Naive thymus-derived CD4-positive, alpha-beta T cell (primary cell): ENCODE measurements around the gene OR5M10. TPM values are rescaled to one million over a fixed set of nuclear protein-coding genes. Genes with fewer than 3 reads are reported as not detected.

Source experiments
- ATAC-seq: fragments of 150-1000 bp; cut with Tn5 transposase; 2 replicates; pipeline ENCODE4 v1.10.0; 2021; ENCODE audit warnings: mild to moderate bottlenecking, moderate library complexity
- CTCF ChIA-PET: fragments of 350-600 bp; sonication (Branson Sonifier 250); formaldehyde crosslinking; loops from one replicate; lab custom pipeline; 2021; ENCODE audit warnings: antibody characterized with exemption; lab: Charles Lee
- POLR2A ChIA-PET: fragments of 350-600 bp; sonication (Branson Sonifier 250); formaldehyde crosslinking; loops from one replicate; lab custom pipeline; 2021; ENCODE audit warnings: antibody characterized with exemption, inconsistent platforms; lab: Charles Lee
- DNase-seq, 9 donors: peaks; one replicate each; pipeline versions ENCODE4 v3.0.0 to v3.0.0-alpha.2; 2020 to 2022; ENCODE audit warnings: mixed read lengths in 1 of 9
- H3K27ac ChIP-seq: one replicate; pipeline ENCODE4 v1.7.0; 2013; ENCODE audit warnings: mild to moderate bottlenecking, low read depth, low read length, moderate library complexity
- H3K27me3 ChIP-seq, 2 donors: one replicate each; pipeline ENCODE4 v1.7.0; 2013; ENCODE audit warnings: low read length in 2 of 2, mild to moderate bottlenecking in 2 of 2, moderate library complexity in 2 of 2; ENCODE audit not compliant: control insufficient read depth in 2 of 2, insufficient read depth in 2 of 2
- H3K36me3 ChIP-seq, 3 experiments: 1 replicate in 2 of 3; 2 replicates in 1 of 3; pipeline ENCODE4 v1.7.0; 2013; ENCODE audit warnings: low read length in 3 of 3, mild to moderate bottlenecking in 3 of 3, moderate library complexity in 1 of 3; ENCODE audit not compliant: insufficient read depth in 3 of 3, control insufficient read depth in 2 of 3
- H3K4me1 ChIP-seq, 2 donors: one replicate each; pipeline ENCODE4 v1.7.0; 2013; ENCODE audit warnings: low read length in 2 of 2, mild to moderate bottlenecking in 2 of 2, moderate library complexity in 1 of 2; ENCODE audit not compliant: control insufficient read depth in 2 of 2, insufficient read depth in 2 of 2
- H3K4me3 ChIP-seq: 2 replicates; pipeline ENCODE4 v1.7.0; 2013; ENCODE audit warnings: mild to moderate bottlenecking, low read length
- H3K9me3 ChIP-seq, 3 experiments: 1 replicate in 2 of 3; 2 replicates in 1 of 3; pipeline ENCODE4 v1.7.0; 2013; ENCODE audit warnings: low read length in 3 of 3; ENCODE audit not compliant: control insufficient read depth in 2 of 3
- H3K27ac Mint-ChIP-seq, 9 donors: one replicate each; pipeline ENCODE4 v1.8.0; 2020 to 2022; ENCODE audit warnings: mixed read lengths in 9 of 9, mild to moderate bottlenecking in 8 of 9, moderate library complexity in 5 of 9, inconsistent platforms in 2 of 9
- H3K27me3 Mint-ChIP-seq, 5 donors: one replicate each; pipeline ENCODE4 v1.8.0; 2021 to 2022; ENCODE audit warnings: mixed read lengths in 5 of 5, mild to moderate bottlenecking in 1 of 5
- H3K36me3 Mint-ChIP-seq, 5 donors: one replicate each; pipeline ENCODE4 v1.8.0; 2020 to 2022; ENCODE audit warnings: mixed read lengths in 5 of 5, mild to moderate bottlenecking in 3 of 5, inconsistent platforms in 1 of 5
- H3K4me1 Mint-ChIP-seq, 7 donors: one replicate each; pipeline ENCODE4 v1.8.0; 2020 to 2022; ENCODE audit warnings: mixed read lengths in 7 of 7, mild to moderate bottlenecking in 3 of 7, inconsistent platforms in 1 of 7
- H3K4me3 Mint-ChIP-seq, 10 donors: one replicate each; pipeline ENCODE4 v1.8.0; 2020 to 2022; ENCODE audit warnings: mild to moderate bottlenecking in 10 of 10, mixed read lengths in 10 of 10, moderate library complexity in 6 of 10, inconsistent platforms in 2 of 10
- H3K9me3 Mint-ChIP-seq, 11 donors: one replicate each; pipeline ENCODE4 v1.8.0; 2020 to 2022; ENCODE audit warnings: mixed read lengths in 11 of 11, mild to moderate bottlenecking in 4 of 11, inconsistent platforms in 1 of 11, moderate library complexity in 1 of 11
- intact Hi-C, 2 donors: fragments of 100-400 bp; cut with micrococcal nuclease; formaldehyde crosslinking; loops; one replicate each; pipeline ENCODE4 v1.15.1; 2023
- polyA plus RNA-seq, 2 donors: library from polyadenylated mRNA; unstranded; fragments of 300-500 nt; fragmentation: Illumina TruSeq; gene quantifications; one replicate each; pipeline ENCODE4 v1.2.3, GENCODE V29; 2021
- total RNA-seq, 6 experiments: library from RNA in 5 of 6; stranded (reverse) in 5 of 6; gene quantifications; 1 replicate in 5 of 6; 2 replicates in 1 of 6; pipeline ENCODE4 v1.2.3 and lab custom pipeline; 2021 to 2026

The OR5M10 gene
- total and polyA plus RNA-seq, 7 experiments from 2014 or later, result not detected

GRCh38 chr11:56545531-56545930 is 32.0 kb downstream of the OR5M10 start:
- Mint-ChIP-seq H3K4me3 (no peak overlapping the region), H3K27me3 (no peaks in the 10 kb centered on the region), H3K4me1 (peaks cover 0 to 1% (median 0%) of the 10 kb centered on the region in 7 donors), H3K36me3 (peaks cover 0 to 3% (median 0%) of the 10 kb centered on the region in 5 donors), H3K27ac (no peak overlapping the region), H3K9me3 (peaks cover 2 to 23% (median 12%) of the 10 kb centered on the region in 11 donors)
- no peaks in the 10 kb centered on the region for H3K9me3 ChIP-seq
- no peaks in the 10 kb centered on the region for H3K4me1 ChIP-seq
- H3K4me3 ChIP-seq, result no peak overlapping the region
- H3K27ac ChIP-seq, result no peak overlapping the region
- H3K36me3 ChIP-seq, result no peaks in the 10 kb centered on the region
- ChIA-PET POLR2A (no interaction called here), CTCF (no interaction called here)
- no peak for ATAC-seq
- DNase-seq, result no peak
- intact Hi-C loops, result no loop called here
- no peaks in the 10 kb centered on the region for H3K27me3 ChIP-seq

DNA sequence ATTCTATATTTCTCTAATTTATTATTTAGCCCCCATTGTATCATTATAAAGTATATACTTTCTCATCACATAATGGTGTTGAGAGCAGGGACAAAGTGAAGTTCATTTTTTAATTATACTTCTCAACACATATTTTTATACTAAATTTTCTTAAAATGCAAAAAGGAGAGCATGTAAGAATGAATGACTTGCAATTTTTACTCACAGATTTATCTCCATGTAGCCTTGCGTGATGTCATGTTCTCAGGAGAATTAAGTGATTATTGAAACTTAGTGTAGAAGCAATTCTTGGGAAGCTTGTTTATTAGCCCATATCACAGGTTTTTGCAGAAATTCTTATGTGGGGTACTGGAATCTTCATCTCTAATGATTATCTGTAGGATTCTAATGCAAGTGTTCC is 33.8 kb downstream of the OR5M10 start:
- H3K27ac ChIP-seq, result no peak overlapping the region
- peaks cover 0 to 3% (median 0%) of the 10 kb centered on the region in 5 donors for H3K36me3 Mint-ChIP-seq
- ChIA-PET POLR2A (no interaction called here), CTCF (no interaction called here)
- DNase-seq (no peak), ATAC-seq (no peak)
- intact Hi-C loops, result no loop called here
- no peak overlapping the region for H3K4me3 Mint-ChIP-seq
- H3K9me3 Mint-ChIP-seq, result peaks cover 2 to 25% (median 14%) of the 10 kb centered on the region in 11 donors
- H3K4me1 ChIP-seq, result no peaks in the 10 kb centered on the region
- H3K36me3 ChIP-seq, result no peaks in the 10 kb centered on the region
- H3K4me1 Mint-ChIP-seq, result peaks cover 0 to 1% (median 0%) of the 10 kb centered on the region in 7 donors
- no peaks in the 10 kb centered on the region for H3K27me3 Mint-ChIP-seq
- no peaks in the 10 kb centered on the region for H3K27me3 ChIP-seq
- H3K9me3 ChIP-seq, result no peaks in the 10 kb centered on the region
- H3K27ac Mint-ChIP-seq, result no peak overlapping the region
- H3K4me3 ChIP-seq, result no peak overlapping the region

- intact Hi-C loops, result no loop called here
- CTCF ChIA-PET, result no interaction called here
- Mint-ChIP-seq H3K4me1 (peaks cover 0 to 1% (median 0%) of the 10 kb centered on the region in 7 donors), H3K4me3 (no peak within 1 kb of the TSS), H3K27me3 (no peaks in the 10 kb centered on the region), H3K27ac (no peak within 1 kb of the TSS), H3K9me3 (peaks cover 4 to 26% (median 14%) of the 10 kb centered on the region in 11 donors), H3K36me3 (peaks cover 0 to 3% (median 0%) of the 10 kb centered on the region in 5 donors)
- no peak within 1 kb of the TSS for H3K4me3 ChIP-seq
- no peaks in the 10 kb centered on the region for H3K9me3 ChIP-seq
- POLR2A ChIA-PET, result no interaction called here
- ATAC-seq (no peak), DNase-seq (no peak)
- H3K4me1 ChIP-seq, result no peaks in the 10 kb centered on the region
- no peaks in the 10 kb centered on the region for H3K36me3 ChIP-seq
- H3K27ac ChIP-seq, result no peak within 1 kb of the TSS
- H3K27me3 ChIP-seq, result no peaks in the 10 kb centered on the region
These were observed 34.4 kb downstream of the OR5M10 start, which contains the start of gene OR5M11 for GRCh38 chr11:56543157-56543556. OR5M11 (minus strand) TSS chr11:56543257; CDS start chr11:56543257, 0 bp downstream.

DNA sequence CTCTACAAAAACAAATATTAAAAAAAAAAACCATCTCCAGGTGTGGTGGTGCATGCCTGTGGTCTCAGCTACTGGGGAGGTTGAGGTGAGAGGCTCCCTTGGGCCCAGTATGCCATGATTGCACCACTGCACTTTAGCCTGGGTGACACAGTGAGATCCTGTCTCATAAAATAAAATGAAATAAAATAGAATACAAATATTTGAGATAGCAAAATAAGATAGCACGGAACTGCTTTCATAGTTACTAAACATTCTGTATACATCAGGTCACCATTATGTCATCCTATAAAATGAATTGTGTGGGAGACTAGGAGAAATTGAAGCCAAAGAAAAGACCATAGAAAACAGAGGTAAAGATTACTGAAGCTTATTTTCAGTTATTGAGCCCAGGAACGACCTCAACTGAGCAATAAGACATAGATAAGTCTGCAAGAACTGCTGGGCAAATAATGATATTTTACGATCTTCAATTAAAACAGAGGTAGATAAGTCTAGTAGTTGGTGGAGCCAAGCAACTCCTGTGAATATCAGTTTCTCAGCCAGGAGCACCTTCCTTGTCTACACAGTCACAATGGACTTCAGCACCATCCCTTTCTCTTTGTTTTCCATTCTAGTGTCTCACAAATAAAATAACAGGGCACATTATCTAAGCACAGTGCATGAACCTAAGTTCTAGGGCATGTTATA is 44.3 kb downstream of the OR5M10 start:
- no peaks in the 10 kb centered on the region for H3K27me3 Mint-ChIP-seq
- no peaks in the 10 kb centered on the region for H3K36me3 ChIP-seq
- peaks cover 0 to 3% (median 0%) of the 10 kb centered on the region in 3 experiments for H3K9me3 ChIP-seq
- ChIA-PET CTCF (no interaction called here), POLR2A (no interaction called here)
- no peaks in the 10 kb centered on the region for H3K4me1 Mint-ChIP-seq
- H3K4me1 ChIP-seq, result no peaks in the 10 kb centered on the region
- no peak overlapping the region for H3K4me3 ChIP-seq
- no peak for DNase-seq
- H3K36me3 Mint-ChIP-seq, result no peaks in the 10 kb centered on the region
- no peak overlapping the region for H3K27ac Mint-ChIP-seq
- no peak overlapping the region for H3K27ac ChIP-seq
- H3K9me3 Mint-ChIP-seq, result peaks cover 0 to 22% (median 4%) of the 10 kb centered on the region in 11 donors
- intact Hi-C loops, result no loop called here
- no peaks in the 10 kb centered on the region for H3K27me3 ChIP-seq
- no peak for ATAC-seq
- no peak overlapping the region for H3K4me3 Mint-ChIP-seq

DNA sequence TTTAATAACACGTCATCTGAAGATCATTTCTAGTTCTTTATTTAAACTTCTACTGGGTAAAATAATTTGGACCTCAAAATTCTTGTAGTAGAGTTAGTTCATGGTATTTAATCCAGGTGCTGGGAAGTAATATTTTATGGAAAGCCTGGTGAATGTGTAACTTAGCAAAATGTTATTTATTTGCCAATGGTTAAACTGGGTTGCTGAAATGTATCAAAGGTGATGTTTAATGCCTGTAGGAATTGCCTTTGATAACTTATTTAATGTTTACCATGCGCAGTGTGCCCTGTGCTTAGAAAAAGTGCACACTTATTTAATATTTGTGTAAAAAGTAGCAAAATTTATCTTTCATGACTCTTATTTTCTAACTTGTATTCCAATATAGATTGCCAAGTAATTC is 45.7 kb downstream of the OR5M10 start:
- DNase-seq (no peak), ATAC-seq (no peak)
- Mint-ChIP-seq H3K4me3 (no peak overlapping the region), H3K27me3 (no peaks in the 10 kb centered on the region), H3K4me1 (no peaks in the 10 kb centered on the region), H3K36me3 (no peaks in the 10 kb centered on the region), H3K9me3 (peaks cover 0 to 24% (median 3%) of the 10 kb centered on the region in 11 donors), H3K27ac (no peak overlapping the region)
- no peaks in the 10 kb centered on the region for H3K4me1 ChIP-seq
- no peaks in the 10 kb centered on the region for H3K36me3 ChIP-seq
- POLR2A ChIA-PET, result no interaction called here
- H3K27ac ChIP-seq, result no peak overlapping the region
- CTCF ChIA-PET, result no interaction called here
- no peaks in the 10 kb centered on the region for H3K27me3 ChIP-seq
- no peak overlapping the region for H3K4me3 ChIP-seq
- intact Hi-C loops, result no loop called here
- H3K9me3 ChIP-seq, result peaks cover 0 to 3% (median 0%) of the 10 kb centered on the region in 3 experiments

Other genes with a start within 250 kb of the OR5M10 start
- gene OR8K1, start 231.7 kb downstream of the OR5M10 start, total RNA-seq, result not detected
- not detected for gene OR8K1, start 231.7 kb downstream of the OR5M10 start, polyA plus RNA-seq
- gene OR8J1, start 223.4 kb downstream of the OR5M10 start, total RNA-seq, result not detected
- not detected for gene OR8J1, start 223.4 kb downstream of the OR5M10 start, polyA plus RNA-seq
- not detected for gene OR8U1, start 202.1 kb downstream of the OR5M10 start, total RNA-seq
- not detected for gene OR8U1, start 202.1 kb downstream of the OR5M10 start, polyA plus RNA-seq
- not detected for gene OR5AL1, start 165.0 kb downstream of the OR5M10 start, total RNA-seq
- gene OR5AL1, start 165.0 kb downstream of the OR5M10 start, polyA plus RNA-seq, result not detected
- gene OR5M3, start 104.4 kb downstream of the OR5M10 start, total RNA-seq, result not detected
- not detected for gene OR5M3, start 104.4 kb downstream of the OR5M10 start, polyA plus RNA-seq
- gene OR5M8, start 86.4 kb downstream of the OR5M10 start, total RNA-seq, result not detected
- gene OR5M8, start 86.4 kb downstream of the OR5M10 start, polyA plus RNA-seq, result not detected
- not detected for gene OR5M11, start 34.5 kb downstream of the OR5M10 start, total RNA-seq
- gene OR5M11, start 34.5 kb downstream of the OR5M10 start, polyA plus RNA-seq, result not detected
- not detected for gene OR5M1, start 37.2 kb upstream of the OR5M10 start, total RNA-seq
- gene OR5M1, start 37.2 kb upstream of the OR5M10 start, polyA plus RNA-seq, result not detected
- gene OR5AP2, start 64.7 kb upstream of the OR5M10 start, total RNA-seq, result not detected
- not detected for gene OR5AP2, start 64.7 kb upstream of the OR5M10 start, polyA plus RNA-seq
- gene OR5AR1, start 86.0 kb upstream of the OR5M10 start, total RNA-seq, result not detected
- not detected for gene OR5AR1, start 86.0 kb upstream of the OR5M10 start, polyA plus RNA-seq
- not detected for gene OR9G1, start 121.4 kb upstream of the OR5M10 start, total RNA-seq
- gene OR9G1, start 121.4 kb upstream of the OR5M10 start, polyA plus RNA-seq, result not detected
- not detected for gene OR9G4, start 171.0 kb upstream of the OR5M10 start, total RNA-seq
- gene OR9G4, start 171.0 kb upstream of the OR5M10 start, polyA plus RNA-seq, result not detected